Measurements from ENCODE around the gene WWTR1. TPM values are rescaled to one million over a fixed set of nuclear protein-coding genes. Genes with fewer than 3 reads are reported as not detected.

The WWTR1 gene
- total and polyA plus RNA-seq, 2 of the 8 experiments (the other 6 are each of a cell fraction or from before 2014, with no cell fraction given) = 15.7 to 18.6 TPM

DNA sequence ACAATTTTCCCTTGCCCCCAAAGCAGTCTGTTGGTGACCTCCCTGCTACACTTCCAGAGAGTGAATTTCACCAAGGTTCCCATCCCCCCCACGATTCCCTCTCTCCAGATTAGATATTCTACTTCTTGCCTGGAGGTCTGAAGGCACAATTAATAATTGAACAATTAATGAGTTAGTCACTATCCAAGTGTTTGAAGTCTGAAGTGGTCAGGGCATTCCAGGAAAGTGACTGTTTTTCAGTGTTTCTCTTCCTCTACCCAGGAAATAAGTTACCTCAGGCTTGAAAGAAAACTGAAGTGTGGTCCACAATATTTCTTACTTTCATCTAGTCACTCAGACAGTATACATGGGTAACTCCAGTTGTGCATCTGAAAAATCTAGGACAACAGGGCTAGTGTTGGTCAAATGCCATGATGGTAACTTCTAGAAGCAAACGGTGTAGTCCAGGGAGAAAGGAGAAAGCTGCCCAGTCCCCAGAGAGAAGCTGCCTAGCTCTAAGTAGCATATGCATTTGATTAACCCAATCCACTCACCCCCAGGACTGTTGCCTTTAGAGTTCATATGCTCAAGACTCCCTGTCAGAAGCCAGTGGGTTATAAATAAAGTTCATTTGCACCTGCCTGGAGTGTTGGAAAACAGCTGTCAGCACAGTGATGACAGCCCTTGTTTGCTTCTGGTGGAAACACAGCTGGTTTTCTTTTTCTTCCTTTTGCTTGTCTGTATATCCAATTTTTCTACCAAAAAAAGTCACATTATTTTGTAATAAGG lies 185.6 kb downstream of the WWTR1 start (continued):
- TF ChIP-seq, protein P1, sequence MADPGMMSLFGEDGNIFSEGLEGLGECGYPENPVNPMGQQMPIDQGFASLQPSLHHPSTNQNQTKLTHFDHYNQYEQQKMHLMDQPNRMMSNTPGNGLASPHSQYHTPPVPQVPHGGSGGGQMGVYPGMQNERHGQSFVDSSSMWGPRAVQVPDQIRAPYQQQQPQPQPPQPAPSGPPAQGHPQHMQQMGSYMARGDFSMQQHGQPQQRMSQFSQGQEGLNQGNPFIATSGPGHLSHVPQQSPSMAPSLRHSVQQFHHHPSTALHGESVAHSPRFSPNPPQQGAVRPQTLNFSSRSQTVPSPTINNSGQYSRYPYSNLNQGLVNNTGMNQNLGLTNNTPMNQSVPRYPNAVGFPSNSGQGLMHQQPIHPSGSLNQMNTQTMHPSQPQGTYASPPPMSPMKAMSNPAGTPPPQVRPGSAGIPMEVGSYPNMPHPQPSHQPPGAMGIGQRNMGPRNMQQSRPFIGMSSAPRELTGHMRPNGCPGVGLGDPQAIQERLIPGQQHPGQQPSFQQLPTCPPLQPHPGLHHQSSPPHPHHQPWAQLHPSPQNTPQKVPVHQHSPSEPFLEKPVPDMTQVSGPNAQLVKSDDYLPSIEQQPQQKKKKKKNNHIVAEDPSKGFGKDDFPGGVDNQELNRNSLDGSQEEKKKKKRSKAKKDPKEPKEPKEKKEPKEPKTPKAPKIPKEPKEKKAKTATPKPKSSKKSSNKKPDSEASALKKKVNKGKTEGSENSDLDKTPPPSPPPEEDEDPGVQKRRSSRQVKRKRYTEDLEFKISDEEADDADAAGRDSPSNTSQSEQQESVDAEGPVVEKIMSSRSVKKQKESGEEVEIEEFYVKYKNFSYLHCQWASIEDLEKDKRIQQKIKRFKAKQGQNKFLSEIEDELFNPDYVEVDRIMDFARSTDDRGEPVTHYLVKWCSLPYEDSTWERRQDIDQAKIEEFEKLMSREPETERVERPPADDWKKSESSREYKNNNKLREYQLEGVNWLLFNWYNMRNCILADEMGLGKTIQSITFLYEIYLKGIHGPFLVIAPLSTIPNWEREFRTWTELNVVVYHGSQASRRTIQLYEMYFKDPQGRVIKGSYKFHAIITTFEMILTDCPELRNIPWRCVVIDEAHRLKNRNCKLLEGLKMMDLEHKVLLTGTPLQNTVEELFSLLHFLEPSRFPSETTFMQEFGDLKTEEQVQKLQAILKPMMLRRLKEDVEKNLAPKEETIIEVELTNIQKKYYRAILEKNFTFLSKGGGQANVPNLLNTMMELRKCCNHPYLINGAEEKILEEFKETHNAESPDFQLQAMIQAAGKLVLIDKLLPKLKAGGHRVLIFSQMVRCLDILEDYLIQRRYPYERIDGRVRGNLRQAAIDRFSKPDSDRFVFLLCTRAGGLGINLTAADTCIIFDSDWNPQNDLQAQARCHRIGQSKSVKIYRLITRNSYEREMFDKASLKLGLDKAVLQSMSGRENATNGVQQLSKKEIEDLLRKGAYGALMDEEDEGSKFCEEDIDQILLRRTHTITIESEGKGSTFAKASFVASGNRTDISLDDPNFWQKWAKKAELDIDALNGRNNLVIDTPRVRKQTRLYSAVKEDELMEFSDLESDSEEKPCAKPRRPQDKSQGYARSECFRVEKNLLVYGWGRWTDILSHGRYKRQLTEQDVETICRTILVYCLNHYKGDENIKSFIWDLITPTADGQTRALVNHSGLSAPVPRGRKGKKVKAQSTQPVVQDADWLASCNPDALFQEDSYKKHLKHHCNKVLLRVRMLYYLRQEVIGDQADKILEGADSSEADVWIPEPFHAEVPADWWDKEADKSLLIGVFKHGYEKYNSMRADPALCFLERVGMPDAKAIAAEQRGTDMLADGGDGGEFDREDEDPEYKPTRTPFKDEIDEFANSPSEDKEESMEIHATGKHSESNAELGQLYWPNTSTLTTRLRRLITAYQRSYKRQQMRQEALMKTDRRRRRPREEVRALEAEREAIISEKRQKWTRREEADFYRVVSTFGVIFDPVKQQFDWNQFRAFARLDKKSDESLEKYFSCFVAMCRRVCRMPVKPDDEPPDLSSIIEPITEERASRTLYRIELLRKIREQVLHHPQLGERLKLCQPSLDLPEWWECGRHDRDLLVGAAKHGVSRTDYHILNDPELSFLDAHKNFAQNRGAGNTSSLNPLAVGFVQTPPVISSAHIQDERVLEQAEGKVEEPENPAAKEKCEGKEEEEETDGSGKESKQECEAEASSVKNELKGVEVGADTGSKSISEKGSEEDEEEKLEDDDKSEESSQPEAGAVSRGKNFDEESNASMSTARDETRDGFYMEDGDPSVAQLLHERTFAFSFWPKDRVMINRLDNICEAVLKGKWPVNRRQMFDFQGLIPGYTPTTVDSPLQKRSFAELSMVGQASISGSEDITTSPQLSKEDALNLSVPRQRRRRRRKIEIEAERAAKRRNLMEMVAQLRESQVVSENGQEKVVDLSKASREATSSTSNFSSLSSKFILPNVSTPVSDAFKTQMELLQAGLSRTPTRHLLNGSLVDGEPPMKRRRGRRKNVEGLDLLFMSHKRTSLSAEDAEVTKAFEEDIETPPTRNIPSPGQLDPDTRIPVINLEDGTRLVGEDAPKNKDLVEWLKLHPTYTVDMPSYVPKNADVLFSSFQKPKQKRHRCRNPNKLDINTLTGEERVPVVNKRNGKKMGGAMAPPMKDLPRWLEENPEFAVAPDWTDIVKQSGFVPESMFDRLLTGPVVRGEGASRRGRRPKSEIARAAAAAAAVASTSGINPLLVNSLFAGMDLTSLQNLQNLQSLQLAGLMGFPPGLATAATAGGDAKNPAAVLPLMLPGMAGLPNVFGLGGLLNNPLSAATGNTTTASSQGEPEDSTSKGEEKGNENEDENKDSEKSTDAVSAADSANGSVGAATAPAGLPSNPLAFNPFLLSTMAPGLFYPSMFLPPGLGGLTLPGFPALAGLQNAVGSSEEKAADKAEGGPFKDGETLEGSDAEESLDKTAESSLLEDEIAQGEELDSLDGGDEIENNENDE (IDR thresholded peaks at IDR 0.05; ENCODE audit: insufficient replicate concordance, low read length) = no peak
- TF ChIP-seq KDM5A (IDR thresholded peaks at IDR 0.05; ENCODE audit: low read length) (no peak), POU5F1 (IDR thresholded peaks at IDR 0.05; ENCODE audit: low read depth, low read length) (no peak), SRF (IDR thresholded peaks at IDR 0.05; ENCODE audit: low read depth, low read length) (no peak), NRF1 (IDR thresholded peaks at IDR 0.05; ENCODE audit: low read depth, low read length) (no peak), CEBPB (IDR thresholded peaks at IDR 0.05; ENCODE audit: low read depth, low read length) (no peak), ASH2L (IDR thresholded peaks at IDR 0.05; ENCODE audit: low read length) (no peak), CREB1 (IDR thresholded peaks at IDR 0.05) (no peak), SIN3A (conservative IDR thresholded peaks at IDR 0.05 in 1 of 2, IDR thresholded peaks at IDR 0.05 in 1 of 2; ENCODE audit: low read depth in 1 of 2, low read length in 2 of 2) (no peak), SP2 (IDR thresholded peaks at IDR 0.05; ENCODE audit: low read length) (no peak)
